ENCODE data around the gene CENPA. TPM values are rescaled to one million over a fixed set of nuclear protein-coding genes. Genes with fewer than 3 reads are reported as not detected.

CENPA gene
- total RNA-seq, 1 donor from 2014 or later: not detected

GRCh38 chr2:26770986-26771586, 14.8 kb upstream of the CENPA start:
- H3K4me3 ChIP-seq (ENCODE audit: low read depth, low read length): no peak overlapping the region
- FAIRE-seq: no peak
- TF ChIP-seq CTCF (IDR thresholded peaks at IDR 0.05; ENCODE audit: insufficient read depth, low read length, severe bottlenecking): peak; percentile 66
- DNase-seq (ENCODE audit: low read depth): peak; percentile 80
- H3K36me3 ChIP-seq (ENCODE audit: control insufficient read depth, insufficient read depth, low read length): peaks cover 19% of the 10 kb centered on the region
- H3K27me3 ChIP-seq (ENCODE audit: control insufficient read depth, insufficient read depth, low read length): no peaks in the 10 kb centered on the region

- Histone ChIP-seq H3K27me3 (ENCODE audit: control insufficient read depth, insufficient read depth, low read length) (no peaks in the 10 kb centered on the region), H3K4me3 (ENCODE audit: low read depth, low read length) (no peak overlapping the region), H3K36me3 (ENCODE audit: control insufficient read depth, insufficient read depth, low read length) (peaks cover 22% of the 10 kb centered on the region)
- no peak for TF ChIP-seq CTCF (IDR thresholded peaks at IDR 0.05; ENCODE audit: insufficient read depth, low read length, severe bottlenecking)
- FAIRE-seq (no peak), DNase-seq (ENCODE audit: low read depth) (peak; percentile 31)
Observed at GRCh38 chr2:26772064-26773001, 13.5 kb upstream of the CENPA start.

DNA sequence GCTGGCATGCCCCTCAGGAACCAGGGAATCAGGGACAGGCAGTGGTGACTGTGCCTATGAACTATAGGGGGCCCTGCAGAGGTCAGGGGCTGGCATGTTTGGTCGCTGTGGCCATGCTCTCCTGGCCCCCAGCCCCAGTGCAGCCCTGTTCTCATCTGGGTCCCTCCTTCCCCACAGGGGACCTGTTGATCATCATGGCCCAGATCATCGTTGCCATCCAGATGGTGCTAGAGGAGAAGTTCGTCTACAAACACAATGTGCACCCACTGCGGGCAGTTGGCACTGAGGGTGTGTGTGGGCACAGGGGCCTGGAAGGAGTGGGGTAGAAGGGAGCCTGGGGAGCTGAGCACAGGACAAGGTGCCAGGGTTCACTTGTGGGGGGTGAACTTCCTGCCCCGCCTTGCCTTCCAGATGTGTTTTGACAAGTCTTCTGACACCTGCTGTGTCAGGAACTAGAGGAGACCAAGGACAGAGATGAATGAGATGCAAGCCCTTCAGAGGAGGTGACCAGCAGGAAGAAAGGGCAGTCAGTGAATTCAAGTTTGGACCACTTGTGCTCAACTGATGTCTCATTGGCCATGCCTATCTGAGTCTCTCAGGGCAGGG, 9.6 kb upstream of the CENPA start:
- Histone ChIP-seq H3K27me3 (ENCODE audit: control insufficient read depth, insufficient read depth, low read length) (no peaks in the 10 kb centered on the region), H3K4me3 (ENCODE audit: low read depth, low read length) (no peak overlapping the region), H3K36me3 (ENCODE audit: control insufficient read depth, insufficient read depth, low read length) (peaks cover 27% of the 10 kb centered on the region)
- TF ChIP-seq CTCF (IDR thresholded peaks at IDR 0.05; ENCODE audit: insufficient read depth, low read length, severe bottlenecking): no peak
- FAIRE-seq (peak; percentile 28), DNase-seq (ENCODE audit: low read depth) (no peak)

- no peak for TF ChIP-seq CTCF (IDR thresholded peaks at IDR 0.05; ENCODE audit: insufficient read depth, low read length, severe bottlenecking)
- no peak for FAIRE-seq
- H3K36me3 ChIP-seq (ENCODE audit: control insufficient read depth, insufficient read depth, low read length): peaks cover 27% of the 10 kb centered on the region
Observed at GRCh38 chr2:26778098-26778497, 7.8 kb upstream of the CENPA start.

GRCh38 chr2:26778507-26778906, 7.3 kb upstream of the CENPA start:
- FAIRE-seq (no peak), DNase-seq (ENCODE audit: low read depth) (no peak)
- TF ChIP-seq CTCF (IDR thresholded peaks at IDR 0.05; ENCODE audit: insufficient read depth, low read length, severe bottlenecking): no peak
- H3K4me3 ChIP-seq (ENCODE audit: low read depth, low read length): no peak overlapping the region
- peaks cover 27% of the 10 kb centered on the region for H3K36me3 ChIP-seq (ENCODE audit: control insufficient read depth, insufficient read depth, low read length)
- no peaks in the 10 kb centered on the region for H3K27me3 ChIP-seq (ENCODE audit: control insufficient read depth, insufficient read depth, low read length)

More at GRCh38 chr2:26778098-26778497, 7.8 kb upstream of the CENPA start:
- H3K4me3 ChIP-seq (ENCODE audit: low read depth, low read length): no peak overlapping the region
- DNase-seq (ENCODE audit: low read depth): no peak
- no peaks in the 10 kb centered on the region for H3K27me3 ChIP-seq (ENCODE audit: control insufficient read depth, insufficient read depth, low read length)

All from bronchial epithelial cell (primary cell).